ENCODE results near the gene NAPB.
A peak's percentile ranks its signal among the peaks of the same experiment; 100 is the strongest.

NAPB gene

DNA sequence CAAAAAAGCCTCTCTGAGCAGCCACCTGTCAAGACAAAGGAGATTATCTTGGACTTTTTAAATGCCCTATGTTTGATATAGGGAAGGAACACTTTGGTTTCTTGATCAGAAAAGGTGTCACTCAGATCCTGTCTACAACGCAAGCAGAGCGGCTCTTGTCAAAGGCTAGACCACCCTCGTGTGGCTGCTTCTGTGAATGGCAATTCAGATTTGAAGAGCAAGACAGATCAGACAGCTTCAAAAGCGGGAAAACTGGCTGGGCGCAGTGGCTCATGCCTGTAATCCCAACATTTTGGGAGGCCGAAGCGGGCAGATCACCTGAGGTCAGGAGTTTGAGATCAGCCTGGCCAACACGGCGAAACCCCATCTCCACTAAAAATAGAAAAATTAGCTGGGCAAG is 80.8 kb downstream of the NAPB start:
- no peak for DNase-seq

DNA sequence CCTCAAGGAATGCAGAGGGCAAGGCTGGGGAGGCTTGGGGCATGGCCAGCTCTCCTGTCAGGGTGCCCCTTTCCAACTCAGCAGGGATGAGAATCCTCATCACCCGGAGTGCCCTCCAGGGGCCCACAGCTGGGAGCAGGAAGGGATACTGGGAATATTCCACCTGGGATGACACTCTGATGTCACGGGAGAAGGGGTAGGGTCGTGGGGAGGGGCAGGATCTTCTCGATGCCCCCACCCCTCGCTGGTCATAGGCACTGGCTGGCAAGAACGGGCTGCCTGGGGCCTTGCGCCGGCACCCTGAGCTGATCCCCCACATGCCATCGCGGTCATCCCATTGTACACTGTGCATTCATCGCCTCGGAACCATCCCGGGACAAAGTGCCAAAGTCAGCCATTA is 81.3 kb downstream of the NAPB start:
- DNase-seq = no peak

- no peak for DNase-seq
These were observed 84.0 kb downstream of the NAPB start for GRCh38 chr20:23337312-23337711.

- DNase-seq = no peak
These were observed 84.8 kb downstream of the NAPB start for GRCh38 chr20:23336476-23336875.

DNA sequence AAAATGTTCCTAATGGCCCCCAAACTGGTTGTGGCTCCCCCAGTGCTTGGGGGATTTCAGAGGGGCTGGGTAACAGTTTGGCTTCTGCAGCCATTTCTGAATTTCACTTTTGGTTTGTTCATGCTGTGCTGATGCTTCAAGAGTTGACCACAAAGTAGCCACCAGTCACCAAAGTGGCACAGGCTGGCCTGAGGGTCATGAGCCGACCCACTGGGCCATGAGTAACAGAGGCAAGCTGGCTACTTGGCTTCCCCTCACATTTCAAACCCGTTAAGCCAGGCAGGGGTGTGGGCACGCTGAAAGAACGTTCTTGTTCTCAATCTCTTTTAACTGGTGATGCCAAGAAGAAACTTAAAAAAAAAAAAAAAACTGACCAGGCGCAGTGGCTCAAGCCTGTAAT is 85.8 kb downstream of the NAPB start:
- no peak for DNase-seq

DNA sequence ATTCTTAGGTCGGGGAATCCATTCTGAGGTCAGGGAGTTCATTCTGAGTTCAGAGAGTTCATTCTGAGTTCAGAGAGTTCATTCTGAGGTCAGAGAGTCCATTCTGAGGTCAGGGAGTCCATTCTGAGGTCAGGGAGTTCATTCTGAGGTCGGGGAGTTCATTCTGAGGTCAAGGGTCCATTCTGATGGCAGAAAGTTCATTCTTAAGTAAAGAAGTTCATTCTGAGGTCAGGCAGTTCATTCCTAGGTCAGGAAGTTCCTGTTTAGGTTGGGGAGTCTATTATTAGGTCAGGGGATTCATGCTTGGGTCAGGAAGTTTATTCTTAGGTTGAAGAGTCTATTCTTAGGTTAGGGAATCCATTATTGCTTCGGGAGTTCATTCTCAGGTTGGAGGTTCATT is 87.2 kb downstream of the NAPB start:
- DNase-seq = peak; percentile 10

- DNase-seq = no peak
These were observed 88.8 kb downstream of the NAPB start for GRCh38 chr20:23332467-23332866.

- no peak for DNase-seq
These were observed 89.6 kb downstream of the NAPB start for GRCh38 chr20:23331450-23332350.

DNA sequence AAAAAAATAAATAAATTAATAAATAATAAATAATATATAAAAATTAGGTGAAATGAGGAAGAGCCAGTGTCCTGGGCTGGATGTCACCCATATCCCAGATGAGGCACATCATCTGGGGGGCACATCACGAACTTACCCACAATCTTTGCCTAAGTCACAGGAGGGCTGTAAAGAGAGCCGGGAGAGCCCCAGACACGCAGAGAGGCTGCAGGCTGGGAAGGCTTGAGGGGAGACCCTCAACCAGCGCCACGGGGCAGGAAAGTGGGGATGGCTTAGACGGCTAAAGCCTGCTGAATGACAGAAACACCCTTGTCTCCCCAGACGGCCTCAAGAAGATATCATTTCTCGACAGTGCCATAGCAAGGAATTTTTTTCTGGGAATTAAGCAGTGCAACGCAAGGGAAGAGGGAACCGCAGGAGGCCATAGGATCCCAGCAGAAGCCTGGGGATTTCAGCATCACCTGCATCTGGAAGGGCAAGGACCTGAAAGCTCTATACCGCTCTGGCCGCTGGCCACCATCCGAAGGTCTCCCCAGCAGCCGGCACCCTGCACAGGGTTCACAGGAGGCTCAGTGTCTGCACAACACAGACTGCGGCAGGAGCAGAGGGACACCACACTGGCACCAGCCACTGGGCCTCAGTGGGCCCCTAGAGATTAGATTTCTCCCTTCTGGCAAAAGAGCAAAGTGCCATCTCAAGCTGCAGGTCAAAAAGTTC is 93.5 kb downstream of the NAPB start:
- no peak for DNase-seq

GRCh38 chr20:23326774-23327173 is 94.5 kb downstream of the NAPB start:
- DNase-seq = no peak

- no peak for DNase-seq
These were observed 96.2 kb downstream of the NAPB start for GRCh38 chr20:23325107-23325506.

All from GF-D8 (cell line).